Liver (tissue), 9 donors: ENCODE data around the gene CST7. TPM values are rescaled to one million over a fixed set of nuclear protein-coding genes. Genes with fewer than 3 reads are reported as not detected.

ENCODE experiments used
- DNase-seq: peaks from one replicate; pipeline ENCODE4 v3.0.0-alpha.2; 2017; ENCODE audit warnings: low spot score
- H3K27ac ChIP-seq, 2 donors: one replicate each; pipeline ENCODE4 v1.7.0; 2013; ENCODE audit warnings: inconsistent platforms in 2 of 2, low read length in 2 of 2, control low read depth in 1 of 2, low read depth in 1 of 2, mild to moderate bottlenecking in 1 of 2
- H3K27me3 ChIP-seq, 4 donors: one replicate each; pipeline versions ENCODE4 v1.6.1 to v1.7.0; 2013; ENCODE audit warnings: low read length in 3 of 4, inconsistent platforms in 1 of 4, mild to moderate bottlenecking in 1 of 4, moderate library complexity in 1 of 4; ENCODE audit not compliant: control insufficient read depth in 4 of 4, insufficient read depth in 4 of 4
- H3K36me3 ChIP-seq, 4 donors: one replicate each; pipeline versions ENCODE4 v1.6.1 to v1.7.0; 2013; ENCODE audit warnings: low read length in 3 of 4, mild to moderate bottlenecking in 3 of 4, low read depth in 1 of 4, moderate library complexity in 1 of 4; ENCODE audit not compliant: control insufficient read depth in 4 of 4, insufficient read depth in 3 of 4
- H3K4me1 ChIP-seq, 4 donors: one replicate each; pipeline versions ENCODE4 v1.6.1 to v1.7.0; 2013; ENCODE audit warnings: low read length in 3 of 4, mild to moderate bottlenecking in 3 of 4, moderate library complexity in 1 of 4; ENCODE audit not compliant: control insufficient read depth in 4 of 4, insufficient read depth in 4 of 4
- H3K4me3 ChIP-seq, 3 donors: one replicate each; pipeline versions ENCODE4 v1.6.1 to v1.7.0; 2013; ENCODE audit warnings: low read length in 3 of 3, control low read depth in 1 of 3, low read depth in 1 of 3, mild to moderate bottlenecking in 1 of 3
- H3K9ac ChIP-seq, 2 donors: one replicate each; pipeline ENCODE4 v1.7.0; 2013; ENCODE audit warnings: low read length in 2 of 2, mild to moderate bottlenecking in 2 of 2, moderate library complexity in 2 of 2, control low read depth in 1 of 2, low read depth in 1 of 2
- H3K9me3 ChIP-seq, 4 donors: one replicate each; pipeline versions ENCODE4 v1.6.1 to v1.7.0; 2013; ENCODE audit warnings: low read length in 3 of 4; ENCODE audit not compliant: control insufficient read depth in 4 of 4
- ATF3 ChIP-seq: IDR thresholded peaks from 2 replicates; pipeline ENCODE4 v1.6.1; 2016; ENCODE audit warnings: antibody characterized with exemption
- CTCF ChIP-seq: fragments of 150-350 bp; IDR thresholded peaks from 2 replicates; pipeline ENCODE4 v1.5.1; 2017; ENCODE audit warnings: improper control_type of control experiment, low read depth, low read length; ENCODE audit not compliant: missing input control
- EGR1 ChIP-seq, 2 donors: IDR thresholded peaks; 2 replicates each; pipeline ENCODE4 v1.6.1; 2016 to 2018; ENCODE audit warnings: antibody characterized with exemption in 2 of 2, low read depth in 2 of 2
- FOXA1 ChIP-seq: IDR thresholded peaks from 2 replicates; pipeline ENCODE4 v1.6.1; 2016; ENCODE audit warnings: antibody characterized with exemption
- FOXA2 ChIP-seq: IDR thresholded peaks from 2 replicates; pipeline ENCODE4 v1.6.1; 2016; ENCODE audit warnings: antibody characterized with exemption
- GABPA ChIP-seq, 2 donors: IDR thresholded peaks in 1 of 2; conservative IDR thresholded peaks in 1 of 2; 2 replicates each; pipeline ENCODE4 v1.6.1; 2016; ENCODE audit warnings: antibody characterized with exemption in 2 of 2, mild to moderate bottlenecking in 1 of 2, moderate library complexity in 1 of 2
- HNF4A ChIP-seq, 2 donors: conservative IDR thresholded peaks; 2 replicates each; pipeline ENCODE4 v1.6.1; 2016; ENCODE audit warnings: antibody characterized with exemption in 2 of 2, mild to moderate bottlenecking in 2 of 2
- HNF4G ChIP-seq: IDR thresholded peaks from 2 replicates; pipeline ENCODE4 v1.6.1; 2016; ENCODE audit warnings: antibody characterized with exemption
- JUND ChIP-seq, 2 donors: IDR thresholded peaks; 2 replicates each; pipeline ENCODE4 v1.6.1; 2016; ENCODE audit warnings: antibody characterized with exemption in 2 of 2
- MAX ChIP-seq: IDR thresholded peaks from 2 replicates; pipeline ENCODE4 v1.6.1; 2016; ENCODE audit warnings: antibody characterized with exemption
- NR2F2 ChIP-seq: IDR thresholded peaks from 2 replicates; pipeline ENCODE4 v1.6.1; 2016; ENCODE audit warnings: antibody characterized with exemption
- RAD21 ChIP-seq, 2 donors: IDR thresholded peaks; 2 replicates each; pipeline ENCODE4 v1.6.1; 2016; ENCODE audit warnings: antibody characterized with exemption in 2 of 2, mild to moderate bottlenecking in 2 of 2
- REST ChIP-seq: IDR thresholded peaks from 2 replicates; pipeline ENCODE4 v1.6.1; 2016; ENCODE audit warnings: antibody characterized with exemption, mild to moderate bottlenecking
- SP1 ChIP-seq: IDR thresholded peaks from 2 replicates; pipeline ENCODE4 v1.6.1; 2018; ENCODE audit warnings: antibody characterized with exemption, mild to moderate bottlenecking
- TAF1 ChIP-seq: conservative IDR thresholded peaks from 2 replicates; pipeline ENCODE4 v1.6.1; 2016; ENCODE audit warnings: antibody characterized with exemption, mild to moderate bottlenecking
- YY1 ChIP-seq: IDR thresholded peaks from 2 replicates; pipeline ENCODE4 v1.6.1; 2016; ENCODE audit warnings: antibody characterized with exemption, mild to moderate bottlenecking
- ZBTB33 ChIP-seq: IDR thresholded peaks from 2 replicates; pipeline ENCODE4 v1.6.1; 2016; ENCODE audit warnings: antibody characterized with exemption
- WGBS: extraction: QIAGEN DNeasy Blood & Tissue Kit; methylation state at CpG from one replicate; pipeline ENCODE4 v1.1.7; 2013; 5-methylcytosine and 5-hydroxymethylcytosine counted together
- polyA plus RNA-seq, 2 donors: library from polyadenylated mRNA; stranded (reverse) in 1 of 2; unstranded in 1 of 2; fragments of 200-250 nt in 1 of 2; fragments of >200 nt in 1 of 2; fragmentation: Nextera tagmentation in 1 of 2; extraction: Ambion mirVana in 1 of 2; gene quantifications; one replicate each; pipeline versions ENCODE4 v1.2.1 to v1.2.3, GENCODE V29; 2013 to 2015
- total RNA-seq, 2 donors: library from RNA; depleted of rRNA; stranded (reverse); fragments of >200 nt; gene quantifications; one replicate each; pipeline ENCODE4 v1.2.3, GENCODE V29; 2014
- donor health status: healthy.
- donor health status: healthy.
- donor health status: healthy.
- donor health status: healthy.
- donor health status: healthy.

The CST7 gene
- total and polyA plus RNA-seq, 4 donors: 1.5 to 15.1 (median 2.7) TPM

GRCh38 chr20:24986436-24987015 lies 37.5 kb downstream of the CST7 start:
- Histone ChIP-seq H3K4me1 (peaks cover 12 to 81% (median 64%) of the 10 kb centered on the region in 4 donors), H3K9me3 (no peaks in the 10 kb centered on the region), H3K4me3 (no peak overlapping the region), H3K27me3 (no peaks in the 10 kb centered on the region), H3K27ac (peak overlapping the region; percentile 45 to 93), H3K36me3 (peaks cover 0 to 10% (median 5%) of the 10 kb centered on the region in 4 donors), H3K9ac (no peak overlapping the region)
- TF ChIP-seq HNF4A (conservative IDR thresholded peaks at IDR 0.05) (no peak), HNF4G (no peak), SP1 (no peak), MAX (no peak), FOXA2 (no peak), FOXA1 (no peak), YY1 (no peak), ZBTB33 (no peak), NR2F2 (no peak), ATF3 (no peak), RAD21 (IDR thresholded peaks at IDR 0.05) (no peak), REST (no peak)
- WGBS: 71% methylated on average over 7 of the region's 7 CpGs
- DNase-seq: no peak

- Histone ChIP-seq H3K9me3 (no peaks in the 10 kb centered on the region), H3K27me3 (no peaks in the 10 kb centered on the region), H3K4me1 (peaks cover 12 to 79% (median 64%) of the 10 kb centered on the region in 4 donors), H3K36me3 (peaks cover 0 to 6% (median under 1%) of the 10 kb centered on the region in 4 donors), H3K4me3 (no peak overlapping the region), H3K9ac (no peak overlapping the region), H3K27ac (peak overlapping the region; percentile 80 to 93)
- 39% methylated on average over 2 of the region's 2 CpGs for WGBS
- no peak for DNase-seq
- TF ChIP-seq HNF4A (conservative IDR thresholded peaks at IDR 0.05): peak; percentile 49 to 65
- peak; percentile 34 for TF ChIP-seq MAX
- peak; percentile 79 for TF ChIP-seq FOXA1
- TF ChIP-seq TAF1: no peak
- TF ChIP-seq JUND (IDR thresholded peaks at IDR 0.05): peak in 1 of 2 donors; percentile 48
- no peak for TF ChIP-seq CTCF
- no peak for TF ChIP-seq GABPA (IDR thresholded peaks at IDR 0.05 in 1 of 2, conservative IDR thresholded peaks at IDR 0.05 in 1 of 2)
- peak; percentile 28 for TF ChIP-seq ZBTB33
- TF ChIP-seq EGR1 (IDR thresholded peaks at IDR 0.05; ENCODE audit: low read depth in 2 of 2): peak; percentile 11 to 40
- peak; percentile 40 for TF ChIP-seq YY1
- TF ChIP-seq RAD21 (IDR thresholded peaks at IDR 0.05): no peak
- peak; percentile 86 for TF ChIP-seq FOXA2
- TF ChIP-seq SP1: no peak
- TF ChIP-seq REST: no peak
Observed at GRCh38 chr20:24987244-24987643, 38.2 kb downstream of the CST7 start.
